ENCODE measurements around the gene SLC36A1. TPM values are rescaled to one million over a fixed set of nuclear protein-coding genes. Genes with fewer than 3 reads are reported as not detected.

The SLC36A1 gene
- total and polyA plus RNA-seq, 2 of the 8 experiments (the other 6 are each of a cell fraction or from before 2014, with no cell fraction given) = 6.6 to 9.6 TPM

- Histone ChIP-seq H3K56ac (replicated peaks; ENCODE audit: insufficient read length, low read depth, low read length) (no peak overlapping the region), H3K27ac (ENCODE audit: low read depth, low read length) (no peak overlapping the region), H4K91ac (replicated peaks; ENCODE audit: insufficient read length, low read length) (no peak overlapping the region), H3K4me3 (ENCODE audit: extremely low read depth in 1 of 4, insufficient read depth in 2 of 4, low read depth in 3 of 4, low read length in 4 of 4) (no peak overlapping the region), H3K4ac (replicated peaks; ENCODE audit: insufficient read length, low read depth, low read length) (no peak overlapping the region), H2AFZ (ENCODE audit: low read length) (no peak overlapping the region), H3K18ac (ENCODE audit: extremely low read depth, low read length) (no peak overlapping the region), H3K79me2 (ENCODE audit: control insufficient read depth in 1 of 2, insufficient read depth in 2 of 2, low read length in 2 of 2) (no peaks in the 10 kb centered on the region), H3K79me1 (ENCODE audit: low read depth, low read length) (no peaks in the 10 kb centered on the region), H3K4me2 (ENCODE audit: insufficient read depth in 1 of 2, low read depth in 2 of 2, low read length in 2 of 2) (no peak overlapping the region), H2BK120ac (replicated peaks; ENCODE audit: low read depth, low read length) (no peak overlapping the region), H3K9ac (replicated peaks in 1 of 4; ENCODE audit: extremely low read depth in 1 of 4, low read depth in 3 of 4, low read length in 3 of 4) (no peak overlapping the region), H2BK12ac (ENCODE audit: low read depth, low read length) (no peak overlapping the region), H2BK15ac (ENCODE audit: low read length) (no peak overlapping the region), H3K27me3 (replicated peaks in 1 of 4; ENCODE audit: control insufficient read depth in 3 of 4, extremely low read depth in 1 of 4, insufficient read depth in 3 of 4, low read length in 3 of 4) (no peaks in the 10 kb centered on the region), H3K9me3 (ENCODE audit: insufficient read depth in 2 of 2, low read depth in 1 of 2, low read length in 1 of 2) (no peaks in the 10 kb centered on the region), H2AK5ac (ENCODE audit: low read depth, low read length) (no peak overlapping the region), H4K5ac (ENCODE audit: insufficient read length, low read depth, low read length) (no peak overlapping the region), H4K20me1 (replicated peaks in 1 of 2; ENCODE audit: control insufficient read depth in 1 of 2, insufficient read depth in 2 of 2, low read length in 2 of 2) (no peaks in the 10 kb centered on the region), H3K36me3 (ENCODE audit: control insufficient read depth in 2 of 4, insufficient read depth in 4 of 4, low read length in 3 of 4) (no peaks in the 10 kb centered on the region), H2BK20ac (ENCODE audit: low read length) (no peak overlapping the region), H3K23ac (ENCODE audit: insufficient read length) (no peak overlapping the region), H3K4me1 (replicated peaks in 1 of 4; ENCODE audit: control insufficient read depth in 3 of 4, insufficient read depth in 4 of 4, low read length in 3 of 4) (peaks cover 0 to 3% (median 0%) of the 10 kb centered on the region in 4 experiments; a peak in 2 of 7 replicates), H4K8ac (ENCODE audit: extremely low read depth, insufficient read depth, low read length) (no peak overlapping the region), H3K23me2 (ENCODE audit: low read depth, low read length) (no peaks in the 10 kb centered on the region), H3K14ac (ENCODE audit: insufficient read length) (no peak overlapping the region), H2BK5ac (ENCODE audit: low read depth, low read length) (no peak overlapping the region)
- DNase-seq (ENCODE audit: low read depth in 1 of 2, low spot score in 2 of 2) (no peak), FAIRE-seq (no peak)
- CTCF ChIA-PET (ENCODE audit: partially characterized antibody) = interaction anchor here (0.9 to 2.7 kb wide), 11 partner anchors 8 to 115 kb away, joined by 3 to 10 read pairs (median 4); partner anchors contain the start of gene SLC36A1
- WGBS, 2 experiments (ENCODE audit: extremely low coverage in 1 of 2, insufficient coverage in 1 of 2, insufficient read length in 1 of 2, insufficient replicate concordance in 2 of 2, low coverage in 1 of 2, low lambda C conversion rate in 2 of 2, missing lambda C conversion rate in 1 of 2) = 89% methylated on average over 1 of the region's 1 CpG; no CpG with 5 or more reads in 1 of the 2 experiments
- POLR2A ChIA-PET (ENCODE audit: partially characterized antibody) = no interaction called here
- TF ChIP-seq GABPA (IDR thresholded peaks at IDR 0.05; ENCODE audit: borderline replicate concordance, insufficient read depth, low read length) (no peak), RFX5 (IDR thresholded peaks at IDR 0.05; ENCODE audit: borderline replicate concordance, low read depth, low read length) (no peak), EZH2 (IDR thresholded peaks at IDR 0.05; ENCODE audit: low read depth, low read length, severe bottlenecking) (no peak), JUN (IDR thresholded peaks at IDR 0.05; ENCODE audit: low read depth, low read length) (no peak), SRF (IDR thresholded peaks at IDR 0.05; ENCODE audit: low read depth, low read length) (no peak), ZNF274 (IDR thresholded peaks at IDR 0.05; ENCODE audit: borderline replicate concordance, extremely low read depth, low read length) (no peak), EGR1 (IDR thresholded peaks at IDR 0.05; ENCODE audit: borderline replicate concordance, low read depth, low read length) (no peak), KDM5A (IDR thresholded peaks at IDR 0.05; ENCODE audit: low read length) (no peak), RXRA (IDR thresholded peaks at IDR 0.05; ENCODE audit: insufficient read depth, low read depth, low read length) (no peak), CTCF (IDR thresholded peaks at IDR 0.05; ENCODE audit: control extremely low read depth in 1 of 3, insufficient read depth in 1 of 3, low read depth in 1 of 3, low read length in 3 of 3) (no peak), RNF2 (IDR thresholded peaks at IDR 0.05; ENCODE audit: borderline replicate concordance, low read depth, low read length, missing control alignments, poor library complexity, severe bottlenecking) (no peak)
These were observed 16.7 kb upstream of the SLC36A1 start for GRCh38 chr5:151430731-151431130.
